ENCODE results near the gene CENPW. TPM values are rescaled to one million over a fixed set of nuclear protein-coding genes. Genes with fewer than 3 reads are reported as not detected.
A peak's percentile ranks its signal among the peaks of the same experiment; 100 is the strongest.

The CENPW gene
- polyA plus RNA-seq, 6 donors from 2014 or later = 2.3 to 10.6 (median 5.1) TPM

DNA sequence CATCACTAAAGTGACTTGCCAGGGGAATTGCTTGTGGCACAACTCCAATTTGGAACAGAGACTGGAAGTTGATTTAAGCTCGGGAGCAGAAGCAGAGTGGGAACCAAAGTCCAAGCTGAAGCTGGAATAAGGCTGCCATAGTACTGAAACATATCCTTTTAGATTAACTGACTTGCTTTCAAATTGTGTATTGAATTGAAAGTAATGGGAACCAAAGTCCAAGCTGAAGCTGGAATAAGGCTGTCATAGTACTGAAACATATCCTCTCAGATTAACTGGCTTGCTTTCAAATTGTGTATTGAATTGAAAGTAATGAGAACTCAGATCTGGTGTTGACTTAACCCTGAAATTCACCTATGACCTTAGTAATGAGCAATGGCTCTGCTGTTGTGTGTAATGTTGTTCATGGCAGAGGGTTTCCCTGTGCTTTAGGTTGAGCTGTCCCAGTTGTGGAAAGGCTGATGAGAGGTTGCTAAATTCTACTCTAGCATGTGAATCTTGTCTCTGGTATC lies 40.2 kb downstream of the CENPW start:
- Mint-ChIP-seq H3K4me3 (no peak overlapping the region), H3K36me3 (peaks cover 0 to 5% of the 10 kb centered on the region in 2 donors), H3K27ac (peak overlapping the region in 1 of 6 donors; percentile 10), H3K9me3 (peaks cover 7 to 27% (median 15%) of the 10 kb centered on the region in 7 donors), H3K4me1 (no peaks in the 10 kb centered on the region), H3K27me3 (no peaks in the 10 kb centered on the region)
- no peak for DNase-seq
- no peak for ATAC-seq (ENCODE audit: low read depth in 2 of 2)

DNA sequence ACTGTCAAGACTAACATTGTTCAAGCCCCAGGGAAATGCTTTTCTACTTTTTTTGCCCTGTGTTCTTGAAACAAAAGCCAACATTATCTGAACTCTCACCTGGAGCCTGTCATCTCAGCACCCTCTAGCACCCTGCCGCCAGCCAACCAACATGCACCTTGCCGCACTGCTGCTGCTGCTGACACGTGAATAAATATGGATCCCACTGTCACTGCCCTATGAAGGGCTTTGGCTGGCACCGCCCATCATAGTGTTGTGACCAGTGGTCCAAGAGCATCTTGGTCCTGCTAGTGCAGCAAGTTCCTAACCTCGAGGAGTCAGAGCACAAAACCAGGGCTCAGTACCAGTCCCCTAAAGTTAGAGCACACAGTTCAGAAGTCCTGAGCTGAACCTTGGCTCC lies 41.6 kb downstream of the CENPW start:
- Mint-ChIP-seq H3K36me3 (peaks cover 0 to 5% of the 10 kb centered on the region in 2 donors), H3K27me3 (no peaks in the 10 kb centered on the region), H3K27ac (no peak overlapping the region), H3K4me3 (no peak overlapping the region), H3K4me1 (no peaks in the 10 kb centered on the region), H3K9me3 (peaks cover 7 to 30% (median 19%) of the 10 kb centered on the region in 7 donors)
- DNase-seq (no peak), ATAC-seq (ENCODE audit: low read depth in 2 of 2) (no peak)

DNA sequence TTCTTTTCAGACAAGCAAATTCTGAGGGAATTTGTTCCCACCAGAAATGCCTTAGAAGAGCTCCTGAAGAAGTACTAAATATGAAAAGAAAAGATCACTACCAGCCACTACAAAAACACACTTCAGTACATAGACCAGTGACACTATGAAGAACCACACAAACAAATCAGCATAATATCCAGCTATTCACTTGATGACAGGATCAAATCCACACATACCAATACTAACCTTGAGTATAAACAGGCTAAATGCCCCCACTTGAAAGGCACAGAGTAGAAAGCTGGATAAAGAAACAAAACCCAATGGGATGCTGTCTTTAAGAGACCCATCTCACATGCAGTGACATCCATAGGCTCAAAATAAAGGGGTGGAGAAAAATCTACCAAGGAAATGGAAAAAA lies 43.3 kb downstream of the CENPW start:
- no peak overlapping the region for H3K27ac Mint-ChIP-seq

DNA sequence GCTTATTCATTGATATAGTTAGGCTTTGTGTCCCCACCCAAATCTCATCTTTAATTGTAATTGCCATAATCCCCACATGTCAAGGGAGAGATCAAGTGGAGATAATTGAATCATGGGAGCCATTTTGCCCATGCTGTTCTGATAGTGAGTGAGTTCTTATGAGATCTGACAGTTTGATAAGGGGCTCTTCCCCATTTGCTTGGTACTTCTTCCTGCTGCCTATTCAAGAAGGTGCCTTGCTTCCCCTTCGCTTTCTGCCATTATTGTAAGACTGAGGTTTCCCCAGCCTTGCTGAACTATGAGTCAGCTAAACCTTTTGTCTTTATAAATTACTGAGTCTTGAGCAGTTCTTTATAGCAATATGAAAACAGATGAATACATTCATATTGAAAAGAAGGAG lies 45.6 kb downstream of the CENPW start:
- no peaks in the 10 kb centered on the region for H3K4me1 Mint-ChIP-seq
- ATAC-seq (ENCODE audit: low read depth in 2 of 2) (no peak), DNase-seq (no peak)
- H3K27me3 Mint-ChIP-seq = no peaks in the 10 kb centered on the region
- H3K9me3 Mint-ChIP-seq = peaks cover 7 to 33% (median 19%) of the 10 kb centered on the region in 7 donors
- H3K27ac Mint-ChIP-seq = no peak overlapping the region
- H3K36me3 Mint-ChIP-seq = peaks cover 0 to 5% of the 10 kb centered on the region in 2 donors
- H3K4me3 Mint-ChIP-seq = no peak overlapping the region

More for the DNA sequence above, 43.3 kb downstream of the CENPW start:
- Mint-ChIP-seq H3K4me1 (no peaks in the 10 kb centered on the region), H3K9me3 (peaks cover 7 to 30% (median 19%) of the 10 kb centered on the region in 7 donors), H3K27me3 (no peaks in the 10 kb centered on the region), H3K4me3 (no peak overlapping the region), H3K36me3 (peaks cover 0 to 5% of the 10 kb centered on the region in 2 donors)
- DNase-seq (no peak), ATAC-seq (ENCODE audit: low read depth in 2 of 2) (no peak)

DNA sequence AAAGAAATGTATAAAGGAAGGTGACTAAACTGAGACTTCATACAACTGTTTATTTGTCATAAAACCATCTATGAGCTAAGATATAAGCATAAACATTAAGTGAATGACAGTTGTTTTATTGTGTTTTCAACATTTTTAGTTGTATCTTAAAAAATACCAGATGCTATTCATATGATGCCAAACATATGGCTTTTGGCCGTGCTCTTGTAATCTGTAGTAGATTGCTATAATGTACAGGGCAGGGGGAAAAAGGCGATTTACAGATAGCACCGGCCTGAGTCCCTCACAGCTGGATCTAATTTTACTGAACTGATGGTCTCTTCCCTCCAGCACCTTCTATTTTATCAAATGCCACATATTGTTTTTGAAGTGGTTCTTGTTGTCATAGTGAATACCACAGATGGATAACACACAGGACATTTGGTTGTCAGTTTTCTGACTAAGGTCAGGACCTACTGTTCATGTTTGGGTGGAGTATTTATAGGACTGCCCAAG lies 48.2 kb downstream of the CENPW start:
- Mint-ChIP-seq H3K4me1 (no peaks in the 10 kb centered on the region), H3K4me3 (no peak overlapping the region), H3K27me3 (no peaks in the 10 kb centered on the region), H3K36me3 (no peaks in the 10 kb centered on the region), H3K9me3 (peaks cover 2 to 23% (median 11%) of the 10 kb centered on the region in 7 donors), H3K27ac (no peak overlapping the region)
- DNase-seq (no peak), ATAC-seq (ENCODE audit: low read depth in 2 of 2) (no peak)

DNA sequence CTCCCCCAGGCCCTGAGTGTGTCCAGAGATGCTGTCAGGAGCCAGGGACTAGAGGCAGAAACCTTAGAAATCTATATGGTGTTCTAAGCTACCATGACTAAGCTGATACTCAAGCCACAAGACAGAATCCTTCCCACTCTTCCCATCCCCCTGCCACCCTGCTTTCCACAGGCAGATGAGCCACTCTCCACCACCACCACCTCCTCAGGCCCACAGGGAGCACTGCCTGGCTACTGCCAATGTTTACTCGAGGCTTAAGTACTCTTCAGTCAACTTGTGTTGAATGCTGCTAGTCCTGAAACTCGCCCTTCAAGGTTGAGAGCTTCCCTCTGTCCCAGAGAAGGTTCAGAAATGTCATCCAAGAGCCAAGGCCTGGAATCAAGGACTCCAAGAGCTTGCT lies 56.2 kb downstream of the CENPW start:
- H3K27ac Mint-ChIP-seq = no peak overlapping the region
- no peak for ATAC-seq (ENCODE audit: low read depth in 2 of 2)
- H3K4me3 Mint-ChIP-seq = no peak overlapping the region
- no peak for DNase-seq
- H3K4me1 Mint-ChIP-seq = no peaks in the 10 kb centered on the region
- H3K27me3 Mint-ChIP-seq = no peaks in the 10 kb centered on the region
- peaks cover 0 to 4% (median 1%) of the 10 kb centered on the region in 7 donors for H3K9me3 Mint-ChIP-seq
- no peaks in the 10 kb centered on the region for H3K36me3 Mint-ChIP-seq

All from naive B cell (primary cell).